HepG2 (cell line): ENCODE results near the gene CPXM2. TPM values are rescaled to one million over a fixed set of nuclear protein-coding genes. Genes with fewer than 3 reads are reported as not detected.

ENCODE experiments used
- ATAC-seq: fragments of 200-7000 bp; cut with Tn5 transposase; 3 replicates; pipeline ENCODE4 v1.9.1; 2020; ENCODE audit warnings: mild to moderate bottlenecking, moderate library complexity
- BruUV-seq: library from RNA; stranded (reverse); fragments of 400-500 nt; replicated peaks from 2 replicates; lab custom pipeline; 2021; lab: Mats Ljungman, UMichigan
- CTCF ChIA-PET: fragments of 300-600 bp; formaldehyde crosslinking; extraction: SDS; loops from one replicate; lab custom pipeline; 2021; ENCODE audit warnings: low total read pairs, inconsistent platforms, low intra/inter-chr PET ratio; lab: Yijun Ruan, JAX
- POLR2A ChIA-PET: fragments of 350-600 bp; sonication (Branson Sonifier 250); formaldehyde crosslinking; loops from one replicate; lab custom pipeline; 2020; ENCODE audit warnings: antibody characterized with exemption, inconsistent platforms; lab: Yijun Ruan, JAX
- DNase-seq: peaks from one replicate; pipeline ENCODE4 v3.0.0-alpha.2; 2015; ENCODE audit warnings: low spot score
- FAIRE-seq: peaks from 3 replicates; lab custom pipeline; 2011; peaks lifted over from hg19 to GRCh38; lab: Jason Lieb, UNC
- H2AFZ ChIP-seq: one replicate; pipeline ENCODE4 v1.6.1; 2011; ENCODE audit warnings: low read length, inconsistent platforms
- H3K27ac ChIP-seq: fragments of 300-600 bp; 3 replicates; pipeline ENCODE4 v1.8.0; 2011; ENCODE audit warnings: mixed run types, mild to moderate bottlenecking, mixed read lengths, low read length, inconsistent platforms; ENCODE audit not compliant: insufficient read depth; ENCODE audit errors: extremely low read length
- H3K27me3 ChIP-seq, 2 experiments: fragments of 200-600 bp in 1 of 2; 2 replicates in 1 of 2; 3 replicates in 1 of 2; pipeline versions ENCODE4 v1.6.0 to v1.8.0; 2011; ENCODE audit warnings: low read length in 2 of 2, mild to moderate bottlenecking in 2 of 2, moderate library complexity in 2 of 2, inconsistent platforms in 1 of 2; ENCODE audit not compliant: insufficient read depth in 2 of 2, control insufficient read depth in 1 of 2
- H3K36me3 ChIP-seq, 2 experiments: fragments of 200-600 bp in 1 of 2; replicated peaks in 1 of 2; 2 replicates in 1 of 2; 3 replicates in 1 of 2; pipeline versions ENCODE4 v1.5.1 to v1.8.0; 2011; ENCODE audit warnings: low read length in 2 of 2, inconsistent platforms in 1 of 2; ENCODE audit not compliant: insufficient read depth in 2 of 2, control insufficient read depth in 1 of 2
- H3K4me1 ChIP-seq: 2 replicates; pipeline ENCODE4 v1.5.1; 2012; ENCODE audit warnings: low read length, inconsistent platforms; ENCODE audit not compliant: insufficient read depth
- H3K4me2 ChIP-seq: 2 replicates; pipeline ENCODE4 v1.6.0; 2011; ENCODE audit warnings: low read depth, low read length, inconsistent platforms
- H3K4me3 ChIP-seq, 3 experiments: fragments of 200-600 bp in 1 of 3; sonication (generic), shearing (Covaris generic) in 1 of 3; replicated peaks in 1 of 3; 2 replicates each; pipeline ENCODE4 v1.5.1; 2011 to 2016; ENCODE audit warnings: low read length in 3 of 3, inconsistent platforms in 2 of 3, low read depth in 2 of 3, mild to moderate bottlenecking in 2 of 3, control low read depth in 1 of 3, mixed read lengths in 1 of 3; ENCODE audit not compliant: insufficient read depth in 1 of 3
- H3K79me2 ChIP-seq: one replicate; pipeline ENCODE4 v1.6.1; 2011; ENCODE audit warnings: low read length, inconsistent platforms; ENCODE audit not compliant: insufficient read depth
- H3K9ac ChIP-seq: 2 replicates; pipeline ENCODE4 v1.6.0; 2011; ENCODE audit warnings: mild to moderate bottlenecking, low read depth, low read length, inconsistent platforms; ENCODE audit not compliant: insufficient read depth
- H3K9me3 ChIP-seq: 2 replicates; pipeline ENCODE4 v1.5.1; 2012; ENCODE audit warnings: mild to moderate bottlenecking, low read length
- H4K20me1 ChIP-seq: 2 replicates; pipeline ENCODE4 v1.6.0; 2011; ENCODE audit warnings: inconsistent platforms, mild to moderate bottlenecking, low read length, moderate library complexity; ENCODE audit not compliant: insufficient read depth
- FOXA1 ChIP-seq, 2 experiments: fragments of 450-650 bp in 1 of 2; sonication (generic) in 1 of 2; formaldehyde crosslinking in 1 of 2; IDR thresholded peaks; 2 replicates each; pipeline versions ENCODE4 v1.4.0 to v1.6.1; 2016 to 2020; ENCODE audit warnings: missing genetic modification reagents in 1 of 2
- IRF1 ChIP-seq: sonication (generic); formaldehyde crosslinking; IDR thresholded peaks from 2 replicates; pipeline ENCODE4 v1.4.0; 2020; ENCODE audit warnings: low read depth, mild to moderate bottlenecking, missing genetic modification reagents
- MLLT10 ChIP-seq: sonication (generic); formaldehyde crosslinking; IDR thresholded peaks from 2 replicates; pipeline ENCODE4 v1.4.0; 2020; ENCODE audit warnings: missing genetic modification reagents
- ZNF276 ChIP-seq: sonication (generic); formaldehyde crosslinking; IDR thresholded peaks from 2 replicates; pipeline ENCODE4 v1.4.0; 2020; ENCODE audit warnings: mild to moderate bottlenecking, low read depth, missing genetic modification reagents
- ZNF407 ChIP-seq: sonication (generic); formaldehyde crosslinking; IDR thresholded peaks from one replicate; pipeline ENCODE4 v1.5.1; 2020; ENCODE audit warnings: mild to moderate bottlenecking, missing genetic modification reagents; ENCODE audit errors: not compliant biosample characterization
- ZNF841 ChIP-seq: sonication (generic); formaldehyde crosslinking; IDR thresholded peaks from 2 replicates; pipeline ENCODE4 v1.8.1; 2023; ENCODE audit warnings: missing genetic modification reagents, borderline replicate concordance
- WGBS: methylation state at CpG from one replicate; pipeline ENCODE4 v1.1.6; 2017; ENCODE audit warnings: low lambda C conversion rate; 5-methylcytosine and 5-hydroxymethylcytosine counted together
- in situ Hi-C: cut with HindIII; loops from 2 replicates; pipeline ENCODE4 v1.10.0; 2017; ENCODE audit warnings: low pct_unique_long_range_greater_than_20kb; ENCODE audit not compliant: extremely low pct_ligation_motif_present
- intact Hi-C: fragments of 100-400 bp; cut with micrococcal nuclease; formaldehyde crosslinking; loops from one replicate; pipeline ENCODE4 v1.10.0; 2022; ENCODE audit not compliant: unreplicated experiment
- polyA plus RNA-seq, 8 experiments: library from polyadenylated mRNA; depleted of rRNA in 3 of 8; stranded (reverse) in 7 of 8; unstranded in 1 of 8; fragments of >200 nt; fragmentation: Illumina TruSeq in 4 of 8; extraction: Trizol in 4 of 8; gene quantifications; 2 replicates each; pipeline versions ENCODE4 v1.2.1 to v1.2.3, GENCODE V29; 2011 to 2016; ENCODE audit warnings: low read depth in 4 of 8, missing spikeins in 1 of 8, mixed read lengths in 1 of 8; ENCODE audit not compliant: insufficient read depth in 1 of 8
- total RNA-seq, 5 experiments: library from RNA; depleted of rRNA; stranded (reverse); fragments of >200 nt; fragmentation: Illumina TruSeq; extraction: Trizol; gene quantifications; 2 replicates each; pipeline ENCODE4 v1.2.3, GENCODE V29; 2016; ENCODE audit warnings: low read depth in 1 of 5

Gene CPXM2
- total and polyA plus RNA-seq, 2 of the 13 experiments (the other 11 are each of a cell fraction or from before 2014, with no cell fraction given), result 0.03 TPM; not detected in 1

- Histone ChIP-seq H3K4me3 (no peak overlapping the region), H3K9me3 (no peaks in the 10 kb centered on the region), H3K36me3 (no peaks in the 10 kb centered on the region), H3K79me2 (no peaks in the 10 kb centered on the region), H3K4me1 (no peaks in the 10 kb centered on the region), H2AFZ (no peak overlapping the region), H3K9ac (no peak overlapping the region), H3K4me2 (no peak overlapping the region), H3K27me3 (peaks cover 1 to 9% of the 10 kb centered on the region in 2 experiments; a peak in 2 of 5 replicates), H3K27ac (no peak overlapping the region), H4K20me1 (no peaks in the 10 kb centered on the region)
- CTCF ChIA-PET, result no interaction called here
- intact Hi-C loops (no loop called here), in situ Hi-C loops (no loop called here)
- POLR2A ChIA-PET, result no interaction called here
- WGBS, result 36% methylated on average over 15 of the region's 15 CpGs
- no peak for FAIRE-seq
- no TSS peak for BruUV-seq
- TF ChIP-seq FOXA1 (IDR thresholded peaks at IDR 0.05), result no peak
- TF ChIP-seq FOXA1 (CRISPR knock-in tag; IDR thresholded peaks at IDR 0.05), result no peak
- no peak for TF ChIP-seq IRF1 (CRISPR knock-in tag)
- no peak for TF ChIP-seq MLLT10 (CRISPR knock-in tag)
- TF ChIP-seq ZNF407 (CRISPR knock-in tag), result no peak
- no peak for TF ChIP-seq ZNF276 (CRISPR knock-in tag)
- TF ChIP-seq ZNF841 (CRISPR knock-in tag), result no peak
- ATAC-seq, result no peak
- no peak for DNase-seq
Measured at GRCh38 chr10:123748711-123749110, 142.9 kb downstream of the CPXM2 start.
